NCI-H128 (cell line): ENCODE measurements around the gene IBTK.
"Not testable (repeated sequence)": the region's sequence is repeated elsewhere in the genome, so short reads cannot be mapped to it uniquely, and the experiment has no call there.

Experiments
- DNase-seq: peaks from one replicate; lab custom pipeline; 2025; ENCODE audit not compliant: unreplicated experiment; lab: John Stamatoyannopoulos, UW

Gene IBTK, protein sequence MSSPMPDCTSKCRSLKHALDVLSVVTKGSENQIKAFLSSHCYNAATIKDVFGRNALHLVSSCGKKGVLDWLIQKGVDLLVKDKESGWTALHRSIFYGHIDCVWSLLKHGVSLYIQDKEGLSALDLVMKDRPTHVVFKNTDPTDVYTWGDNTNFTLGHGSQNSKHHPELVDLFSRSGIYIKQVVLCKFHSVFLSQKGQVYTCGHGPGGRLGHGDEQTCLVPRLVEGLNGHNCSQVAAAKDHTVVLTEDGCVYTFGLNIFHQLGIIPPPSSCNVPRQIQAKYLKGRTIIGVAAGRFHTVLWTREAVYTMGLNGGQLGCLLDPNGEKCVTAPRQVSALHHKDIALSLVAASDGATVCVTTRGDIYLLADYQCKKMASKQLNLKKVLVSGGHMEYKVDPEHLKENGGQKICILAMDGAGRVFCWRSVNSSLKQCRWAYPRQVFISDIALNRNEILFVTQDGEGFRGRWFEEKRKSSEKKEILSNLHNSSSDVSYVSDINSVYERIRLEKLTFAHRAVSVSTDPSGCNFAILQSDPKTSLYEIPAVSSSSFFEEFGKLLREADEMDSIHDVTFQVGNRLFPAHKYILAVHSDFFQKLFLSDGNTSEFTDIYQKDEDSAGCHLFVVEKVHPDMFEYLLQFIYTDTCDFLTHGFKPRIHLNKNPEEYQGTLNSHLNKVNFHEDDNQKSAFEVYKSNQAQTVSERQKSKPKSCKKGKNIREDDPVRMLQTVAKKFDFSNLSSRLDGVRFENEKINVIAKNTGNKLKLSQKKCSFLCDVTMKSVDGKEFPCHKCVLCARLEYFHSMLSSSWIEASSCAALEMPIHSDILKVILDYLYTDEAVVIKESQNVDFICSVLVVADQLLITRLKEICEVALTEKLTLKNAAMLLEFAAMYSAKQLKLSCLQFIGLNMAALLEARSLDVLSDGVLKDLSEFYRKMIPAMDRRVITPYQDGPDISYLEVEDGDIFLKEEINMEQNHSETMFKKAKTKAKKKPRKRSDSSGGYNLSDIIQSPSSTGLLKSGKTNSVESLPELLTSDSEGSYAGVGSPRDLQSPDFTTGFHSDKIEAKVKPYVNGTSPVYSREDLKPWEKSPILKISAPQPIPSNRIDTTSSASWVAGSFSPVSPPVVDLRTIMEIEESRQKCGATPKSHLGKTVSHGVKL (N-terminal part only)

GRCh38 chr6:82247505-82248272, at the start of gene IBTK:
TSS of gene IBTK (minus strand) at chr6:82247744. CDS start at chr6:82240486, 7,258 bp downstream.
- peak; percentile 80 for DNase-seq

DNA sequence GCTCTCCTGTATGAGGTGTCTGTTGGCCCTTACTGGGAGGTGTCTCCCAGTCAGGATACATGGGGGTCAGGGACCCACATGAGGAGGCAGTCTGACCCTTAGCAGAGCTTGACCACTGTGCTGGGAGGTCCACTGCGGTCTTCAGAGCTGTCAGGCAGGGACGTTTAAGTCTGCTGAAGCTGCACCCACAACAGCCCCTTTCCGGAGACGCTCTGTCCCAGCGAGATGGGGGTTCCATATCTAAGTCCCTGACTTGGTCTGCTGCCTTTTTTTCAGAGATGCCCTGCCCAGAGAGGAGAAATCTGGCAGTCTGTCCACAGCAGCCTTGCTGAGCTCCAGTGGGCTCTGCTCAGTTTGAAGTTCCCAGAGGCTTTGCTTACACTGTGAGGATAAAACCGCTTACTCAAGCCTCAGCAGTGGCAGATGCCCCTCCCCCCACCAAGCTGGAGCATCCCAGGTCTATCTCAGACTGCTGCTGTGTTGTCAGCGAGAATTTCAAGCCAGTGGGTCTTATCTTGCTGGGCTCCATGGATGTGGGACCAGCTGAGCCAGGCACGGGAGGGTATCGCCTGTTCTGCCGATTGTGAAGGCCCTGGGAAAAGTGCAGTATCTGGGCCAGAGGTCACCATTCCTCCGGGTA, 36.3 kb upstream of the IBTK start:
- DNase-seq, result no peak

GRCh38 chr6:82281550-82281949, 34.0 kb upstream of the IBTK start:
- not testable (repeated sequence) for DNase-seq

GRCh38 chr6:82277686-82278085, 30.1 kb upstream of the IBTK start:
- no peak for DNase-seq

- DNase-seq, result no peak
Observed at GRCh38 chr6:82275686-82276085, 28.1 kb upstream of the IBTK start.

GRCh38 chr6:82273295-82273694, 25.8 kb upstream of the IBTK start:
- DNase-seq, result no peak

DNA sequence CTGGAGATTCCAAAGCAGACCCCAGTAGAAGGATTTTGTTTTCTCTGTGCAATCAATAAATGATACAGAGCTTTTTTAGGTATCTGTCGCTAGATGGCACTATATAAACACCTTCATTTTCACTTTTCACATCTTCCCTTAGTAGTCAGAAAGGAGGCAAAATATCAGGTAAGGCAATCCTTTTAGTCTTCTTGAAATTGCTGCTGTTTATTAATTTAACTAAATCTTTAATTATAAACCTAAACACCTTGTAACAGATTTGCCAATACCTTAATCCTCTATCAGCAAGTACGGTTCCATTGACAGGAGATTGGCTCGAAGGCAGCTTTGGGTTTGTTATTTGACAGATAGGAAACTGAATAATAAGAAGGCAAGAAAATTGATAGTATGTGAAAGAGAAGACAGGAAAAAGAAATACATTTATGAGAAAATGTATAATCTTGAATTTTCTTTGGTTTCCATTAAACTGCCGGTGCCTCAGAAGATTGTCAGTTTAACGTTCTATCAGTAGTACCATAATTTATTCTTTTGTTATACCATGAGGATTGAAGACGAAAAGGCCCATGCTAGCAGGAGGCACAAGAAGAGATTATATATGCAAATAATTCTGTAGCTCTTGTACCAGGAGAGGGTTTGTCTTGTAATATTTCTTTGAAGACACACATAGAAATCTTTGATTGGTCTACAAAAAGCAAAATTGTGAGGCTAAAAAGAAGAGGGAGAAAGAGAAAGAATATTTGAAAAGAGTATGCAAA, 23.5 kb upstream of the IBTK start:
- DNase-seq, result no peak

DNA sequence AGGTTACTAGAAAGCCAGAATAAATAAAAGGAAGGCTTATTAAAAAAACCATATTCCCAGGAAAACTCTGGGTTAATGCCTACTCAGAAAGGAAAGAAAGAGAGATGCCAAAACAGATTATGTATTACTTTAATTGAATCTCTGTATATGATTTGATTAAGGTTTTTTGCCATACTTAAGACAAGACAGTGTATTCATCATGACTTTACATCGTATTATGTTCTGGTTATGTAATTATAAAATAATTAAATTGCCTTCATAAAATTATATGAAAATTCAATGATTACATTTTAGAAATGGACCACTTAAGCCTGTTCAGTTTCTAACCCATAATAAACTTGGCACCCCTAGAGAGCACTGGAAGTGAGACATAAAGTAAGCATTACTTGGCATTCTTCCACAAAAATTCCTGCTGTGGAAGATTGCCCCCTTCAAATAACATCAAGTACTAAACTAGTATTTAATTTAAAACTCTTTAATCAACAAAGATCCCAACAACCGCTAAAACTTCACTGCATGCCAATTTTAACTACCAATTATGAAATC, 20.8 kb upstream of the IBTK start:
- DNase-seq, result no peak

DNA sequence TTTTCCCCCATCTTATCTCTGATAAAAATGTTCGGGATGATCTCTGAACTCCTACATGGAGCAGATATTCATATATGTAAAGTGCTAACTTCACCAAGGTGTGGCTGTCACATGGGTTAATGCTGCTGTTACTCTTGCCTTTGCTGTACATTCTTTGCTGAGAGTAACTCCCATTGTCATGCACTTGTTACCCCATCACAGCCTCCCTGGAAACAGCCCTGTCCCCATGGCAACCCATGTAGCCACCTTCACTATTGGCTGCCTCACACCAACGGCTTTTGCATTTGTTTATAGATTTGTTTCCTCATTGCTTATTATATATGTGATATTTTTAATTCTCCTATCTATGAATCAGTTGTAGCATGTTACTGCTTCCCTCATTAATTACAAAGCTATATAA, 17.3 kb upstream of the IBTK start:
- no peak for DNase-seq

GRCh38 chr6:82264321-82264720, 16.8 kb upstream of the IBTK start:
- no peak for DNase-seq

GRCh38 chr6:82263916-82264315, 16.4 kb upstream of the IBTK start:
- DNase-seq, result no peak

- no peak for DNase-seq
Observed at GRCh38 chr6:82260997-82261732, 13.6 kb upstream of the IBTK start.

DNA sequence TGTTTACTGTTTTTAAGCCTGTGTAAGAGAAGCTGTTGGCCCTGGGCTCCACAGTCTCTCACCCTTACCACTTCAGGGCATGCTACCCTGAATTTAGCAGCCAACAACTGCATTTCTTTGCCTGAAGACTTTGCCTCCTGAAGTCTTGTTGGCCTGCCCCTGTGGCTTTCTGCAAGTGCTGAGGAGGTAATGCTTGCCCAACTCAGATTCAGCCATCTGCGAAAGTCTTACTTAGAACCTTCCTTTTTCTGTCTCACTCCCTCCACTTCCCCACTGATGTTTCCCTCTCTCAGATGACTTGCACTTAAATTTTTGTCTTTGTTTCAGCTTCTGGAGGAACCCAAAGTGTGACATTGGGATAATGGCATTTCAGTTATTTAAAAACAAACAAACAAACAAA, 11.8 kb upstream of the IBTK start:
- no peak for DNase-seq

DNA sequence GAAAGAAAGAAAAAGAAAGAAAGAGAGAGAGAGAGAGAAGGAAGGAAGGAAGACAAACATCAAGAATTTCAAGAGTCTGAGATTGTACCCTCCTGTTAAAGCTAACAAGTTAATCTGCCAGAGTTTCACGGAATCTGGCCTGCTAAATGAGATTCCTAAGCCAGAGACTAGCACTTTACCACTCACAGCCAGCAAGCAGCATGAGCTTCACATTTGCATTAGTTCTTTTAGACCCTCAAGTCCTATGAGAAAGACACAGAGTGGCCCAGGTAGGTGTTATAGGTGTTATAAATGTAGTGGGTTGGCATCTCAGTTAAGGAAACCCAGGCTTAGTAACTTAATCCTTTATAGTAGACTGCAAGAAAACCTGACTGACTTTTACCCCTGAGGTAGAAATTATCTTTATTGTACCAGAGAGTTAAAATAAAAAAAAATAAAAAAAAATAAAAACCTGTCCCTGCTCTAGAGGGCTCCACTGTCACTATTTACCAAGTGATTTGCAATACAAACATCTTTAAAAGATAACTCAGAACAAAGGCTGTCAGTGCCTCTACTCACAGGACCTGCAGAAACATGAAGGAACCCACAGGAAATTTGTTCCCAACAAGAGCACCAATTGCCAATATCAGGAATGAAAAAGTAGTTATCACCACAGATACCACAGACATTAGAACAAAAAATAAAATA, 9.7 kb upstream of the IBTK start:
- DNase-seq, result no peak

- not testable (repeated sequence) for DNase-seq
Observed at GRCh38 chr6:82254722-82255121, 7.2 kb upstream of the IBTK start.

- no peak for DNase-seq
Observed at GRCh38 chr6:82251942-82252341, 4.4 kb upstream of the IBTK start.

GRCh38 chr6:82249381-82250253, 2.1 kb upstream of the IBTK start:
- DNase-seq, result no peak
